ENCODE data around the gene SLC24A4.

SLC24A4 gene

GRCh38 chr14:92470215-92470614 is 147.2 kb downstream of the SLC24A4 start:
- no peaks in the 10 kb centered on the region for H3K4me1 ChIP-seq (ENCODE audit: control insufficient read depth, low read length)
- no peaks in the 10 kb centered on the region for H3K9me2 ChIP-seq (replicated peaks; ENCODE audit: control insufficient read depth, low read length)
- H3K36me3 ChIP-seq (ENCODE audit: control insufficient read depth, low read length) = no peaks in the 10 kb centered on the region
- no peak overlapping the region for H3K27ac ChIP-seq (ENCODE audit: low read depth, low read length)
- H3K4me2 ChIP-seq (ENCODE audit: low read length) = no peak overlapping the region
- no peaks in the 10 kb centered on the region for H3K79me2 ChIP-seq (ENCODE audit: control insufficient read depth, low read length)
- no peaks in the 10 kb centered on the region for H3K27me3 ChIP-seq (ENCODE audit: control insufficient read depth, low read length)
- H3K4me3 ChIP-seq (ENCODE audit: low read length) = no peak overlapping the region
- no peaks in the 10 kb centered on the region for H4K20me1 ChIP-seq (ENCODE audit: control insufficient read depth, insufficient read depth, low read depth, low read length)
- H3F3A ChIP-seq (ENCODE audit: control insufficient read depth, insufficient read depth) = no peaks in the 10 kb centered on the region
- TF ChIP-seq EZH2phosphoT487 (IDR thresholded peaks at IDR 0.05; ENCODE audit: borderline replicate concordance, low read length) (no peak), CTCF (IDR thresholded peaks at IDR 0.05; ENCODE audit: low read depth, low read length, poor library complexity, severe bottlenecking) (no peak)
- H3K9me3 ChIP-seq (ENCODE audit: control insufficient read depth, insufficient read depth, low read length) = peaks cover 11% of the 10 kb centered on the region

- Histone ChIP-seq H3K9me3 (ENCODE audit: control insufficient read depth, insufficient read depth, low read length) (peaks cover 11% of the 10 kb centered on the region), H3K4me2 (ENCODE audit: low read length) (no peak overlapping the region), H4K20me1 (ENCODE audit: control insufficient read depth, insufficient read depth, low read depth, low read length) (no peaks in the 10 kb centered on the region), H3K4me1 (ENCODE audit: control insufficient read depth, low read length) (no peaks in the 10 kb centered on the region), H3K27me3 (ENCODE audit: control insufficient read depth, low read length) (no peaks in the 10 kb centered on the region), H3K79me2 (ENCODE audit: control insufficient read depth, low read length) (no peaks in the 10 kb centered on the region), H3K4me3 (ENCODE audit: low read length) (no peak overlapping the region), H3K36me3 (ENCODE audit: control insufficient read depth, low read length) (no peaks in the 10 kb centered on the region), H3K27ac (ENCODE audit: low read depth, low read length) (no peak overlapping the region), H3K9me2 (replicated peaks; ENCODE audit: control insufficient read depth, low read length) (no peaks in the 10 kb centered on the region), H3F3A (ENCODE audit: control insufficient read depth, insufficient read depth) (no peaks in the 10 kb centered on the region)
- no peak for TF ChIP-seq EZH2phosphoT487 (IDR thresholded peaks at IDR 0.05; ENCODE audit: borderline replicate concordance, low read length)
- no peak for TF ChIP-seq CTCF (IDR thresholded peaks at IDR 0.05; ENCODE audit: low read depth, low read length, poor library complexity, severe bottlenecking)
Measured at GRCh38 chr14:92470811-92471210, 147.8 kb downstream of the SLC24A4 start.

GRCh38 chr14:92471919-92472318 is 149.0 kb downstream of the SLC24A4 start:
- no peaks in the 10 kb centered on the region for H3F3A ChIP-seq (ENCODE audit: control insufficient read depth, insufficient read depth)
- H3K27ac ChIP-seq (ENCODE audit: low read depth, low read length) = no peak overlapping the region
- no peaks in the 10 kb centered on the region for H3K79me2 ChIP-seq (ENCODE audit: control insufficient read depth, low read length)
- H3K27me3 ChIP-seq (ENCODE audit: control insufficient read depth, low read length) = no peaks in the 10 kb centered on the region
- H3K9me2 ChIP-seq (replicated peaks; ENCODE audit: control insufficient read depth, low read length) = no peaks in the 10 kb centered on the region
- H3K4me3 ChIP-seq (ENCODE audit: low read length) = no peak overlapping the region
- no peaks in the 10 kb centered on the region for H3K36me3 ChIP-seq (ENCODE audit: control insufficient read depth, low read length)
- H3K9me3 ChIP-seq (ENCODE audit: control insufficient read depth, insufficient read depth, low read length) = peaks cover 7% of the 10 kb centered on the region
- no peak overlapping the region for H3K4me2 ChIP-seq (ENCODE audit: low read length)
- TF ChIP-seq CTCF (IDR thresholded peaks at IDR 0.05; ENCODE audit: low read depth, low read length, poor library complexity, severe bottlenecking) = no peak
- no peak for TF ChIP-seq EZH2phosphoT487 (IDR thresholded peaks at IDR 0.05; ENCODE audit: borderline replicate concordance, low read length)
- no peaks in the 10 kb centered on the region for H3K4me1 ChIP-seq (ENCODE audit: control insufficient read depth, low read length)
- no peaks in the 10 kb centered on the region for H4K20me1 ChIP-seq (ENCODE audit: control insufficient read depth, insufficient read depth, low read depth, low read length)

GRCh38 chr14:92472860-92473259 is 149.9 kb downstream of the SLC24A4 start:
- Histone ChIP-seq H3K27me3 (ENCODE audit: control insufficient read depth, low read length) (no peaks in the 10 kb centered on the region), H3K9me3 (ENCODE audit: control insufficient read depth, insufficient read depth, low read length) (no peaks in the 10 kb centered on the region), H3K36me3 (ENCODE audit: control insufficient read depth, low read length) (no peaks in the 10 kb centered on the region), H3F3A (ENCODE audit: control insufficient read depth, insufficient read depth) (no peaks in the 10 kb centered on the region), H3K4me3 (ENCODE audit: low read length) (no peak overlapping the region), H3K4me2 (ENCODE audit: low read length) (no peak overlapping the region), H4K20me1 (ENCODE audit: control insufficient read depth, insufficient read depth, low read depth, low read length) (no peaks in the 10 kb centered on the region), H3K79me2 (ENCODE audit: control insufficient read depth, low read length) (no peaks in the 10 kb centered on the region), H3K27ac (ENCODE audit: low read depth, low read length) (no peak overlapping the region), H3K9me2 (replicated peaks; ENCODE audit: control insufficient read depth, low read length) (no peaks in the 10 kb centered on the region), H3K4me1 (ENCODE audit: control insufficient read depth, low read length) (no peaks in the 10 kb centered on the region)
- TF ChIP-seq CTCF (IDR thresholded peaks at IDR 0.05; ENCODE audit: low read depth, low read length, poor library complexity, severe bottlenecking) = no peak
- no peak for TF ChIP-seq EZH2phosphoT487 (IDR thresholded peaks at IDR 0.05; ENCODE audit: borderline replicate concordance, low read length)
